Myometrial cell (primary cell): ENCODE results near the gene SMOC1. TPM values are rescaled to one million over a fixed set of nuclear protein-coding genes. Genes with fewer than 3 reads are reported as not detected.

Experiments
- total RNA-seq: library from RNA; depleted of rRNA; stranded (reverse); fragments of >200 nt; gene quantifications from 2 replicates; pipeline ENCODE4 v1.2.3, GENCODE V29; 2015

SMOC1 gene, protein sequence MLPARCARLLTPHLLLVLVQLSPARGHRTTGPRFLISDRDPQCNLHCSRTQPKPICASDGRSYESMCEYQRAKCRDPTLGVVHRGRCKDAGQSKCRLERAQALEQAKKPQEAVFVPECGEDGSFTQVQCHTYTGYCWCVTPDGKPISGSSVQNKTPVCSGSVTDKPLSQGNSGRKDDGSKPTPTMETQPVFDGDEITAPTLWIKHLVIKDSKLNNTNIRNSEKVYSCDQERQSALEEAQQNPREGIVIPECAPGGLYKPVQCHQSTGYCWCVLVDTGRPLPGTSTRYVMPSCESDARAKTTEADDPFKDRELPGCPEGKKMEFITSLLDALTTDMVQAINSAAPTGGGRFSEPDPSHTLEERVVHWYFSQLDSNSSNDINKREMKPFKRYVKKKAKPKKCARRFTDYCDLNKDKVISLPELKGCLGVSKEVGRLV
- 0.89 TPM in 1 of 2 replicates, not detected in the other for total RNA-seq

DNA sequence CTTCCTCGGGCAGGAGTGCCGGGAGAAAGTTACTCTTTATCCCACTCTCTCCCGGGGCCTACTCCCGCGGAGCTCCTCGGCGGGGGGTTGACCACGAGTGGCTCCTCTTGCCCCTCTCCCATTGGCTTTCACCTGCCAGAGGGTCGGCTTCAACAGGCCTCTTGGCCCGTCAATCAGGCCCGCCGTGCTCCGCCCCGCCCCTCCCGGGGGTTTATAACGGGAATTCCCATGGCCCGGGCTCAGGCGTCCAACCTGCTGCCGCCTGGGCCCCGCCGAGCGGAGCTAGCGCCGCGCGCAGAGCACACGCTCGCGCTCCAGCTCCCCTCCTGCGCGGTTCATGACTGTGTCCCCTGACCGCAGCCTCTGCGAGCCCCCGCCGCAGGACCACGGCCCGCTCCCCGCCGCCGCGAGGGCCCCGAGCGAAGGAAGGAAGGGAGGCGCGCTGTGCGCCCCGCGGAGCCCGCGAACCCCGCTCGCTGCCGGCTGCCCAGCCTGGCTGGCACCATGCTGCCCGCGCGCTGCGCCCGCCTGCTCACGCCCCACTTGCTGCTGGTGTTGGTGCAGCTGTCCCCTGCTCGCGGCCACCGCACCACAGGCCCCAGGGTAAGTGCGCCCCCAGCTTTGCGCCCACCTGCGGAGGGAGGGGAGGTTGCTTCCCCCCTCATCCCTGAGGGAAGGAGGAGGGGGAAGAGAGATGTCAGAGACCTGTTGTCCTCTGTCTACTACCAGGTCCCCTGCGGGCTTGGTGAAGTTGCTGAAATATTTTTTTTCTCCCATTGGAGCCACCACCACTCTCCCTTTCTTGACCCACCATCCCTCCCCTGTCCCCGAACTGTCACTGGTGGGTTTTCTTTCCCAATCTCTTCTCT, at the start of gene SMOC1:
Gene SMOC1 (plus strand): TSS at position 242 of the 869 bp plus-strand sequence. CDS start 263 bp downstream, at position 505.

Other genes starting within 250 kb of the SMOC1 start
- 106 and 124 TPM in 2 replicates for gene SRSF5, start 112.3 kb upstream of the SMOC1 start, total RNA-seq
- not detected in 2 replicates for gene SLC10A1, start 82.2 kb upstream of the SMOC1 start, total RNA-seq